ENCODE data around the gene MRPL12. TPM values are rescaled to one million over a fixed set of nuclear protein-coding genes. Genes with fewer than 3 reads are reported as not detected.

The MRPL12 gene
- 100 to 1,000 TPM in 1 of 2 donors, 10 to 100 TPM in 1; 61.8 to 105 TPM for total RNA-seq

GRCh38 chr17:81702934-81703746 is at the start of gene MRPL12:
Gene MRPL12 (plus strand): TSS chr17:81703367. CDS start chr17:81703502, 135 bp downstream.
- peak; percentile 87 to 89 for DNase-seq (ENCODE audit: low spot score in 2 of 2)
- H3K36me3 Mint-ChIP-seq: peaks cover 36 to 49% of the 10 kb centered on the region in 2 donors
- peak; percentile 91 to 92 for ATAC-seq
- no peaks in the 10 kb centered on the region for H3K9me3 Mint-ChIP-seq
- peak within 1 kb of the TSS; percentile 99 to 100 for H3K27ac Mint-ChIP-seq

- ATAC-seq (no peak), DNase-seq (ENCODE audit: low spot score in 2 of 2) (no peak)
- Mint-ChIP-seq H3K27ac (no peak overlapping the region), H3K36me3 (peaks cover 0 to 5% of the 10 kb centered on the region in 2 donors), H3K9me3 (no peaks in the 10 kb centered on the region)
These were observed 47.6 kb upstream of the MRPL12 start for GRCh38 chr17:81655378-81656117.

- ATAC-seq (no peak), DNase-seq (ENCODE audit: low spot score in 2 of 2) (no peak)
- no peaks in the 10 kb centered on the region for H3K9me3 Mint-ChIP-seq
- peaks cover 0 to 5% of the 10 kb centered on the region in 2 donors for H3K36me3 Mint-ChIP-seq
- H3K27ac Mint-ChIP-seq: no peak within 1 kb of the TSS
These were observed 46.9 kb upstream of the MRPL12 start, which contains the start of gene PDE6G for GRCh38 chr17:81656118-81656743. Gene PDE6G (minus strand): TSS chr17:81656542. CDS start chr17:81653305, 3,237 bp downstream.

- Mint-ChIP-seq H3K9me3 (no peaks in the 10 kb centered on the region), H3K36me3 (peaks cover 0 to 2% of the 10 kb centered on the region in 2 donors), H3K27ac (no peak overlapping the region)
- ATAC-seq (no peak), DNase-seq (ENCODE audit: low spot score in 2 of 2) (no peak)
These were observed 46.3 kb upstream of the MRPL12 start for GRCh38 chr17:81656835-81657234.

GRCh38 chr17:81659038-81659437 is 44.1 kb upstream of the MRPL12 start:
- DNase-seq (ENCODE audit: low spot score in 2 of 2) (no peak), ATAC-seq (no peak)
- no peaks in the 10 kb centered on the region for H3K9me3 Mint-ChIP-seq
- H3K27ac Mint-ChIP-seq: no peak overlapping the region
- no peaks in the 10 kb centered on the region for H3K36me3 Mint-ChIP-seq

GRCh38 chr17:81660441-81660840 is 42.7 kb upstream of the MRPL12 start:
- Mint-ChIP-seq H3K9me3 (no peaks in the 10 kb centered on the region), H3K27ac (no peak overlapping the region), H3K36me3 (peaks cover 6 to 8% of the 10 kb centered on the region in 2 donors)
- ATAC-seq (no peak), DNase-seq (ENCODE audit: low spot score in 2 of 2) (no peak)

- Mint-ChIP-seq H3K27ac (peak overlapping the region in 1 of 2 donors; percentile 93), H3K36me3 (peaks cover 22 to 23% of the 10 kb centered on the region in 2 donors), H3K9me3 (no peaks in the 10 kb centered on the region)
- DNase-seq (ENCODE audit: low spot score in 2 of 2) (no peak), ATAC-seq (no peak)
These were observed 41.2 kb upstream of the MRPL12 start for GRCh38 chr17:81662002-81662401.

GRCh38 chr17:81664051-81664470 is 39.1 kb upstream of the MRPL12 start:
- ATAC-seq (peak in 1 of 2 donors; percentile 8), DNase-seq (ENCODE audit: low spot score in 2 of 2) (peak in 1 of 2 donors; percentile 72)
- peaks cover 34 to 40% of the 10 kb centered on the region in 2 donors for H3K36me3 Mint-ChIP-seq
- no peaks in the 10 kb centered on the region for H3K9me3 Mint-ChIP-seq
- H3K27ac Mint-ChIP-seq: peak overlapping the region; percentile 79 to 93

GRCh38 chr17:81665205-81666091 is 37.7 kb upstream of the MRPL12 start:
- Mint-ChIP-seq H3K36me3 (peaks cover 42 to 45% of the 10 kb centered on the region in 2 donors), H3K9me3 (no peaks in the 10 kb centered on the region), H3K27ac (peak overlapping the region; percentile 93)
- DNase-seq (ENCODE audit: low spot score in 2 of 2) (peak; percentile 49 to 71), ATAC-seq (peak; percentile 31 to 38)

GRCh38 chr17:81666092-81666341 is 37.1 kb upstream of the MRPL12 start:
- Mint-ChIP-seq H3K36me3 (peaks cover 42 to 45% of the 10 kb centered on the region in 2 donors), H3K9me3 (no peaks in the 10 kb centered on the region), H3K27ac (peak overlapping the region; percentile 93)
- ATAC-seq (peak; percentile 2 to 4), DNase-seq (ENCODE audit: low spot score in 2 of 2) (no peak)

GRCh38 chr17:81666342-81667191 is 36.6 kb upstream of the MRPL12 start, which contains the start of the genes CCDC137 and OXLD1:
Gene CCDC137 (plus strand): TSS chr17:81666737. CDS start chr17:81666767, 30 bp downstream.
Gene OXLD1 (minus strand): TSS chr17:81666605. CDS start chr17:81666577, 28 bp downstream.
- peaks cover 42 to 45% of the 10 kb centered on the region in 2 donors for H3K36me3 Mint-ChIP-seq
- no peaks in the 10 kb centered on the region for H3K9me3 Mint-ChIP-seq

GRCh38 chr17:81667754-81668153 is 35.4 kb upstream of the MRPL12 start:
- Mint-ChIP-seq H3K9me3 (no peaks in the 10 kb centered on the region), H3K27ac (peak overlapping the region in 1 of 2 donors; percentile 93), H3K36me3 (peaks cover 45 to 53% of the 10 kb centered on the region in 2 donors)
- DNase-seq (ENCODE audit: low spot score in 2 of 2): no peak
- ATAC-seq: no peak

More at GRCh38 chr17:81666342-81667191, 36.6 kb upstream of the MRPL12 start, which contains the start of the genes CCDC137 and OXLD1:
- ATAC-seq (peak; percentile 92 to 96), DNase-seq (ENCODE audit: low spot score in 2 of 2) (peak; percentile 93 to 97)
- H3K27ac Mint-ChIP-seq: peak within 1 kb of the TSS; percentile 93

GRCh38 chr17:81672504-81672903 is 30.7 kb upstream of the MRPL12 start:
- peaks cover 17 to 31% of the 10 kb centered on the region in 2 donors for H3K36me3 Mint-ChIP-seq
- no peak for ATAC-seq
- H3K27ac Mint-ChIP-seq: peak overlapping the region in 1 of 2 donors; percentile 81
- no peaks in the 10 kb centered on the region for H3K9me3 Mint-ChIP-seq
- DNase-seq (ENCODE audit: low spot score in 2 of 2): no peak

- Mint-ChIP-seq H3K27ac (no peak overlapping the region), H3K36me3 (peaks cover 12 to 27% of the 10 kb centered on the region in 2 donors), H3K9me3 (no peaks in the 10 kb centered on the region)
- DNase-seq (ENCODE audit: low spot score in 2 of 2) (no peak), ATAC-seq (no peak)
These were observed 30.2 kb upstream of the MRPL12 start for GRCh38 chr17:81672954-81673353.

All from activated naive CD4-positive, alpha-beta T cell treated with anti-CD3 and anti-CD28 coated beads, Interleukin-2, amount 50 U/mL, for 72 hours (primary cell).